Immature natural killer cell (primary cell): ENCODE measurements around the gene CCDC50. TPM values are rescaled to one million over a fixed set of nuclear protein-coding genes. Genes with fewer than 3 reads are reported as not detected.
A peak's percentile ranks its signal among the peaks of the same experiment; 100 is the strongest.

Experiments
- DNase-seq, 3 donors: peaks; one replicate each; pipeline ENCODE4 v3.0.0; 2022; ENCODE audit warnings: mixed read lengths in 1 of 3
- H3K27ac Mint-ChIP-seq, 6 donors: one replicate each; pipeline ENCODE4 v1.8.0; 2020; ENCODE audit warnings: mixed read lengths in 6 of 6, mild to moderate bottlenecking in 5 of 6, inconsistent platforms in 4 of 6, moderate library complexity in 3 of 6
- H3K27me3 Mint-ChIP-seq, 3 donors: one replicate each; pipeline ENCODE4 v1.8.0; 2020 to 2021; ENCODE audit warnings: low read depth in 3 of 3, mild to moderate bottlenecking in 3 of 3, mixed read lengths in 3 of 3, moderate library complexity in 3 of 3, inconsistent platforms in 1 of 3
- H3K36me3 Mint-ChIP-seq, 3 donors: one replicate each; pipeline ENCODE4 v1.8.0; 2020; ENCODE audit warnings: mixed read lengths in 3 of 3, inconsistent platforms in 2 of 3, mild to moderate bottlenecking in 2 of 3
- H3K4me1 Mint-ChIP-seq, 2 donors: one replicate each; pipeline ENCODE4 v1.8.0; 2020; ENCODE audit warnings: inconsistent platforms in 2 of 2, mild to moderate bottlenecking in 2 of 2, mixed read lengths in 2 of 2, moderate library complexity in 1 of 2
- H3K4me3 Mint-ChIP-seq, 5 donors: one replicate each; pipeline ENCODE4 v1.8.0; 2020; ENCODE audit warnings: mild to moderate bottlenecking in 5 of 5, mixed read lengths in 5 of 5, inconsistent platforms in 3 of 5, moderate library complexity in 3 of 5
- H3K9me3 Mint-ChIP-seq, 6 donors: one replicate each; pipeline ENCODE4 v1.8.0; 2020; ENCODE audit warnings: mild to moderate bottlenecking in 6 of 6, mixed read lengths in 6 of 6, inconsistent platforms in 4 of 6, moderate library complexity in 3 of 6
- polyA plus RNA-seq, 3 donors: library from polyadenylated mRNA; unstranded; fragments of 300-500 nt; fragmentation: Illumina TruSeq; gene quantifications; one replicate each; pipeline ENCODE4 v1.2.3, GENCODE V29; 2021

Gene CCDC50
- polyA plus RNA-seq, 3 donors from 2014 or later = 11.1 to 19.8 (median 15.9) TPM

GRCh38 chr3:191362524-191363090, 33.4 kb downstream of the CCDC50 start:
- Mint-ChIP-seq H3K36me3 (peaks cover 9 to 47% (median 32%) of the 10 kb centered on the region in 3 donors), H3K27me3 (peaks cover 0 to 3% (median 0%) of the 10 kb centered on the region in 3 donors), H3K4me1 (peaks cover 0 to 10% of the 10 kb centered on the region in 2 donors), H3K9me3 (no peaks in the 10 kb centered on the region), H3K27ac (no peak overlapping the region), H3K4me3 (no peak overlapping the region)
- no peak for DNase-seq

- Mint-ChIP-seq H3K4me1 (peaks cover 0 to 10% of the 10 kb centered on the region in 2 donors), H3K27me3 (peaks cover 0 to 3% (median 0%) of the 10 kb centered on the region in 3 donors), H3K4me3 (no peak overlapping the region), H3K27ac (no peak overlapping the region), H3K9me3 (no peaks in the 10 kb centered on the region), H3K36me3 (peaks cover 8 to 45% (median 31%) of the 10 kb centered on the region in 3 donors)
- DNase-seq = no peak
Measured at GRCh38 chr3:191363221-191363620, 34.0 kb downstream of the CCDC50 start.

GRCh38 chr3:191366675-191367074, 37.5 kb downstream of the CCDC50 start:
- no peak overlapping the region for H3K27ac Mint-ChIP-seq

GRCh38 chr3:191368755-191369615, 39.8 kb downstream of the CCDC50 start:
- Mint-ChIP-seq H3K4me3 (no peak overlapping the region), H3K27ac (peak overlapping the region in 1 of 6 donors; percentile 49), H3K4me1 (peaks cover 6 to 18% of the 10 kb centered on the region in 2 donors), H3K9me3 (peaks cover 0 to 2% (median 0%) of the 10 kb centered on the region in 6 donors), H3K36me3 (peaks cover 0 to 31% (median 22%) of the 10 kb centered on the region in 3 donors), H3K27me3 (no peaks in the 10 kb centered on the region)
- DNase-seq = no peak

More at GRCh38 chr3:191366675-191367074, 37.5 kb downstream of the CCDC50 start:
- peaks cover 0 to 2% (median 0%) of the 10 kb centered on the region in 6 donors for H3K9me3 Mint-ChIP-seq
- no peak overlapping the region for H3K4me3 Mint-ChIP-seq
- peaks cover 3 to 10% of the 10 kb centered on the region in 2 donors for H3K4me1 Mint-ChIP-seq
- peaks cover under 1 to 36% (median 16%) of the 10 kb centered on the region in 3 donors for H3K36me3 Mint-ChIP-seq
- no peaks in the 10 kb centered on the region for H3K27me3 Mint-ChIP-seq
- DNase-seq = no peak

GRCh38 chr3:191369616-191370010, 40.4 kb downstream of the CCDC50 start:
- DNase-seq = no peak
- Mint-ChIP-seq H3K36me3 (peaks cover 0 to 31% (median 20%) of the 10 kb centered on the region in 3 donors), H3K27me3 (no peaks in the 10 kb centered on the region), H3K4me1 (peaks cover 6 to 18% of the 10 kb centered on the region in 2 donors), H3K4me3 (no peak overlapping the region), H3K27ac (no peak overlapping the region), H3K9me3 (peaks cover 0 to 2% (median 0%) of the 10 kb centered on the region in 6 donors)

- peaks cover 0 to 2% (median 0%) of the 10 kb centered on the region in 6 donors for H3K9me3 Mint-ChIP-seq
- H3K36me3 Mint-ChIP-seq = peaks cover 0 to 29% (median 9%) of the 10 kb centered on the region in 3 donors
- H3K4me3 Mint-ChIP-seq = no peak overlapping the region
- H3K27me3 Mint-ChIP-seq = no peaks in the 10 kb centered on the region
- no peak for DNase-seq
- H3K27ac Mint-ChIP-seq = peak overlapping the region in 2 of 6 donors; percentile 9 to 27
- peaks cover 12 to 25% of the 10 kb centered on the region in 2 donors for H3K4me1 Mint-ChIP-seq
Measured at GRCh38 chr3:191372122-191372521, 42.9 kb downstream of the CCDC50 start.

- peaks cover 14 to 27% of the 10 kb centered on the region in 2 donors for H3K4me1 Mint-ChIP-seq
- H3K27me3 Mint-ChIP-seq = no peaks in the 10 kb centered on the region
- peaks cover 0 to 26% (median 6%) of the 10 kb centered on the region in 3 donors for H3K36me3 Mint-ChIP-seq
- no peak for DNase-seq
- peaks cover 0 to 2% (median 0%) of the 10 kb centered on the region in 6 donors for H3K9me3 Mint-ChIP-seq
- no peak overlapping the region for H3K4me3 Mint-ChIP-seq
- H3K27ac Mint-ChIP-seq = no peak overlapping the region
Measured at GRCh38 chr3:191373327-191373726, 44.1 kb downstream of the CCDC50 start.

GRCh38 chr3:191376516-191377141, 47.4 kb downstream of the CCDC50 start:
- peaks cover 5 to 23% (median 13%) of the 10 kb centered on the region in 3 donors for H3K36me3 Mint-ChIP-seq
- no peaks in the 10 kb centered on the region for H3K9me3 Mint-ChIP-seq
- H3K4me3 Mint-ChIP-seq = no peak overlapping the region
- no peak overlapping the region for H3K27ac Mint-ChIP-seq
- H3K27me3 Mint-ChIP-seq = no peaks in the 10 kb centered on the region
- DNase-seq = no peak
- peaks cover 11 to 24% of the 10 kb centered on the region in 2 donors for H3K4me1 Mint-ChIP-seq

- no peak overlapping the region for H3K27ac Mint-ChIP-seq
- H3K9me3 Mint-ChIP-seq = no peaks in the 10 kb centered on the region
- DNase-seq = no peak
- H3K4me1 Mint-ChIP-seq = peaks cover 8 to 15% of the 10 kb centered on the region in 2 donors
- no peak overlapping the region for H3K4me3 Mint-ChIP-seq
- H3K27me3 Mint-ChIP-seq = no peaks in the 10 kb centered on the region
- H3K36me3 Mint-ChIP-seq = peaks cover 13 to 32% (median 17%) of the 10 kb centered on the region in 3 donors
Measured at GRCh38 chr3:191378142-191378812, 49.1 kb downstream of the CCDC50 start.

GRCh38 chr3:191379446-191379845, 50.3 kb downstream of the CCDC50 start:
- Mint-ChIP-seq H3K36me3 (peaks cover 13 to 43% (median 17%) of the 10 kb centered on the region in 3 donors), H3K4me1 (peaks cover 8 to 15% of the 10 kb centered on the region in 2 donors), H3K27me3 (no peaks in the 10 kb centered on the region), H3K27ac (no peak overlapping the region), H3K9me3 (no peaks in the 10 kb centered on the region), H3K4me3 (no peak overlapping the region)
- no peak for DNase-seq

GRCh38 chr3:191380001-191380400, 50.8 kb downstream of the CCDC50 start:
- peaks cover 13 to 44% (median 23%) of the 10 kb centered on the region in 3 donors for H3K36me3 Mint-ChIP-seq
- no peak overlapping the region for H3K4me3 Mint-ChIP-seq
- H3K4me1 Mint-ChIP-seq = peaks cover 8 to 15% of the 10 kb centered on the region in 2 donors
- no peak overlapping the region for H3K27ac Mint-ChIP-seq
- no peak for DNase-seq
- H3K27me3 Mint-ChIP-seq = no peaks in the 10 kb centered on the region
- H3K9me3 Mint-ChIP-seq = no peaks in the 10 kb centered on the region

- H3K36me3 Mint-ChIP-seq = peaks cover 19 to 36% (median 28%) of the 10 kb centered on the region in 3 donors
- no peaks in the 10 kb centered on the region for H3K27me3 Mint-ChIP-seq
- no peak for DNase-seq
- H3K4me1 Mint-ChIP-seq = peaks cover 8 to 15% of the 10 kb centered on the region in 2 donors
- no peak overlapping the region for H3K4me3 Mint-ChIP-seq
- H3K9me3 Mint-ChIP-seq = no peaks in the 10 kb centered on the region
- H3K27ac Mint-ChIP-seq = no peak overlapping the region
Measured at GRCh38 chr3:191381303-191381702, 52.1 kb downstream of the CCDC50 start.

- Mint-ChIP-seq H3K4me3 (no peak overlapping the region), H3K27ac (no peak overlapping the region), H3K9me3 (no peaks in the 10 kb centered on the region), H3K36me3 (peaks cover 19 to 36% (median 30%) of the 10 kb centered on the region in 3 donors), H3K27me3 (no peaks in the 10 kb centered on the region), H3K4me1 (peaks cover 2 to 8% of the 10 kb centered on the region in 2 donors)
- no peak for DNase-seq
Measured at GRCh38 chr3:191382661-191383060, 53.5 kb downstream of the CCDC50 start.
